Stimulated activated CD4-positive, alpha-beta T cell treated with anti-CD3 and anti-CD28 coated beads, Interleukin-4, amount 100 ng/mL, for 4 hours (primary cell): Measurements from ENCODE around the gene AASDH.
"Not testable (repeated sequence)": the region's sequence is repeated elsewhere in the genome, so short reads cannot be mapped to it uniquely, and the experiment has no call there.

ENCODE experiments used
- DNase-seq, 2 experiments: peaks; one replicate each; pipeline ENCODE4 v3.0.0-alpha.2; 2020

Gene AASDH

DNA sequence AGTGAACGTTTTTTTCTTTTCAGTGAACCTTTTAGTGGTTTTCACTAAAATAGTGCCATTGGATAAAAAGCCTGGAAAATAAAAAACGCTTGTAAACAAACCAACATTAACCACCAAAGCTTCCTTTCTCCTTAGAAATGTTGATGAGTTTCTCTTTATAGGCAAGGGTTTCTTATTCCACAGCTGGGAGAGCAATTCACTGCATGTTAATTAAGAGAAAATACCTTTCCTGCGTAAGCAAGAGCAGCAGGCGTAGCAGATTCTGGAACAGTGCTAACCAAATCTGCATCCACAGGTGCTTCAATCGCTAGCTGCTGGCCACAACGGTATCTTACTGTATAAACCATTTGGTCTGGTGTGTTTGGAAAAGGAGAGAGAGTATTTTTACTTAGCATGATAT lies 13.3 kb upstream of the AASDH start:
- DNase-seq = no peak

DNA sequence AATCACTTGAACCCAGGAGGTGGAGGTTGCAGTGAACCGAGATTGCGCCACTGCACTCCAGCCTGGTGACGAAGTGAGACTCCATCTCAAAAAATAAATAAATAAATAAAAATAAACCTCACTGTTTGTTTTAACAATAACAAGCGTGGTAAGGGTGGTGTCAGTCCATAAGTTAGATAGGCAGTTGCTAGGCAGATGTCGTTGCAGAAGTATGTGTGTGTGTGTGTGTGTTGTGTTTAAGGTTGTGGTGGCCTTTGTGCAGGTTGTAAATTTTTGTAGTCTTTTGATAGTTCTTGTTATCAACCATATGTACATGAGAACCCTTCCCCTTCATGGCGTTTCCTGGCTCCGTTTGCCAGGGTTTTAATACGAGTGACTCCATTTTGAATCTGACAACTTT lies 4.0 kb upstream of the AASDH start:
- DNase-seq = no peak

GRCh38 chr4:56389558-56389957 lies 2.3 kb upstream of the AASDH start:
- no peak for DNase-seq

DNA sequence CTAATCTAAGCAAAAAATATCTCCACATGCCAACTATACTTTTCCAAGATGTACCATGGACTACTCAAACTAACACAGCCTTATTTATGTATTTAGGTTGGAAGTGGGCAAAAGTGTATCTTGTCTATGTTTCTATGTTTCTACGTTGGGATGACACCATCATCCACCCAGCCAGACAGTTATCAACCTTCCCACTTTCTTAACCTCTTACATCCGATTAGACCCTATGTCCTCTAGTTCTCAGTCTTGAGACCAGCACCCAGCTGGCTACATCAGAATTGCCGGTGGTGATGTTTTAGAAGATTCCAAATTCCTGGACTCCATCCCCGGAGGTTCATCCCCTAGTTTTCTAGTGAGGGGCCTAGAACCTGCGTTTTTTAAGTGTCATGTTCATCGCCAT lies 1.0 kb upstream of the AASDH start:
- DNase-seq = no peak

GRCh38 chr4:56386091-56386490 lies 1.2 kb downstream of the AASDH start:
- DNase-seq = no peak

DNA sequence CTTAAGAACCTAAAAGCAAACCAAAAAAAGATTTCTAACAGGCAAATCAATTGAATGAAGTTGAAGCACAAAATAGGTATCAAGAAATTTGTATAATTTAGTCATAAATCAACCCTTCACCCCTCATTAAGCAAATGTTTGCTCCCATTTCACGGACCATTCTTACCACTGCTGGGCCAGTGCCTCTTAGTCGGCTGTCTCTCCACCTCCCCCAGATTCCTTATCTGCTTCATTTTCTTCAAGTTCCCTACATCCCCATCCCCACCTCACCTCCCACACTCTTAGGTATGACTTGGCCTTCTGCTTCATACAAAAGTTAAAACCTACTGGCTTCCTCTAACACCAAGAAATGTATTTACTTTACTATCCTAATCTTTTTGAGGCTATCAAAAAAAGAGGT lies 11.8 kb downstream of the AASDH start:
- no peak for DNase-seq

- no peak for DNase-seq
Measured at GRCh38 chr4:56374956-56375355, 12.3 kb downstream of the AASDH start.

DNA sequence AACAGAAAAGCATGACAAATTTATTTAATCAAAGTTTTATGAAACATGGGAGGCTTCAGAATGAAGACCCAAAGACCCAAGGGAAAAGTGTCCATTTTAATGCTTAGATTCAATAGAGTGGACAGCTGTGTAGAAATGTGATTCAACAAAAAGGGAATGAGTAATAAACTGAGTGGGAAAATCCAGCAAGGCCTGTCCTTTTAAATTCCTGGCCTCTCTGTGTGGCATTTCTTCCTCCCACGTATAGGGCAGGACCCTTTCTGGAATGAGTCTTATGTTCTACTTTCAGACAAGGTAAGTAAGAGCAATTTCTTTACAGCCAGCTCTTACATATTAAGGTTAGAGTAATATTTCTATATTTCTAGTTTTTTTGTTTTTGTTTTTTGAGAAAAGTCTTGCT lies 14.5 kb downstream of the AASDH start:
- DNase-seq = no peak

DNA sequence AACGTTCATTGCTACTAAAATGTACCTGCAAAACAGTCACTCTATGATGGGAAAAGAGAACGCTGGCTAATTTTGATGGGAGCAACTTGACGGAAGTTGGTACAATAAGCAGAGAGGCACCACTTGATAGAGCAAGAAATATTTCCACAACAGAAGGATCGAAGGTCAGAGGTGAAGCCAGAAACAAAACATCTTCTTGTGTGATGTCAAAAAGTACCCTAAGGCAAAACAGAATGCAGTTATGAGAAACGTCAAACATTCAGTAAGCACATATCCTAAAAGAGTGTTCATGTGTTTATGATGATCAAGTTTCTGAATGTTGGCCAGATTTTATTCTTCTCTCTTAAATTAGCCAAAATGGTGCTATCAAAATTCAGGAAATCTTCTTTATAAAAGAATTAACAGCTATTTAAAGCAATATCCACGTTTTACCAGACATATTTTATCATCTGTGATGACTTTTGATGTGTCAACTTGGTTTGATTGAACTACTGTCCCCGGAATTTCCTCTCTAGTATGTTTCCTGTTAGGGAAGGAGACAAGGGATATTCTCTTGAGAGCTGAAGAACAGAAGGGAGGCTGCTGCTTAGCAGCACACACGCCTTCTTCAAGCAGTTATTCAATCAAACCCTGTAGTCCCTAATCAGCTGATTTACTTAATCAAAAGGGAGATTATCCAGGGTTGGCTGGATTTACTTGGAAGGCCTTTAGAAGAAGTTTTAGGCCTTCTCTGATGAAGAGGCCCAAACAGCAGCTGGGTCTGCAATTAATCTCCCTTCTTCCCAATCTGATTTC lies 15.7 kb downstream of the AASDH start:
- DNase-seq = no peak

DNA sequence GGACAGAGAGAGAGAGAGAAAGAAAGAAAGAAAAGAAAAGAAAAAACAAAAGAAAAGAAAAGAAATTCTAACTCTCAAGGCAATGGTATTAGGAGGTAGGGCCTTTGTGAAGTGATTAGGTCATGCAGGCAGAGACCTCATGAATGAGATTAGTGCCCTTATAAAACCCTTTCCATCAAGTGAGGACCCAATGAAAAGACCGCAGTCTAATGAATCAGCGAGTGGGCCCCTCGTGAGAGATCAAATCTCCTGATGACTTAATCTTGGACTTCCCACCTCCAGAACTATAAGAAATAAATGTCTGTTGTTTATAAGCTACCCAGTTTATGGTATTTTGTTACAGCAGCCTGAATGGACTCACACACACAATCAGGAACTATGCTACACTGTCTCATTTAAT lies 16.9 kb downstream of the AASDH start:
- no peak for DNase-seq

DNA sequence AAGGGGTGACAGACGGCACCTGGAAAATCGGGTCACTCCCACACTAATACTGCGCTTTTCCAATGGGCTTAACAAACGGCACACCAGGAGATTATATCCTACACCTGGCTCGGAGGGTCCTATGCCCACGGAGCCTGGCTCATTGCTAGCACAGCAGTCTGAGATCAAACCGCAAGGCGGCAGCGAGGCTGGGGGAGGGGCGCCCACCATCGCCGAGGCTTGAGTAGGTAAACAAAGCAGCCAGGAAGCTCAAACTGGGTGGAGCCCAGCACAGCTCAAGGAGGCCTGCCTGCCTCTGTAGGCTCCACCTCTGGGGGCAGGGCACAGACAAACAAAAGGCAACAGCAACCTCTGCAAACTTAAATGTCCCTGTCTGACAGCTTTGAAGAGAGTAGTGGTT lies 24.3 kb downstream of the AASDH start:
- DNase-seq = not testable (repeated sequence)

GRCh38 chr4:56360071-56360470 lies 27.2 kb downstream of the AASDH start:
- DNase-seq = no peak

DNA sequence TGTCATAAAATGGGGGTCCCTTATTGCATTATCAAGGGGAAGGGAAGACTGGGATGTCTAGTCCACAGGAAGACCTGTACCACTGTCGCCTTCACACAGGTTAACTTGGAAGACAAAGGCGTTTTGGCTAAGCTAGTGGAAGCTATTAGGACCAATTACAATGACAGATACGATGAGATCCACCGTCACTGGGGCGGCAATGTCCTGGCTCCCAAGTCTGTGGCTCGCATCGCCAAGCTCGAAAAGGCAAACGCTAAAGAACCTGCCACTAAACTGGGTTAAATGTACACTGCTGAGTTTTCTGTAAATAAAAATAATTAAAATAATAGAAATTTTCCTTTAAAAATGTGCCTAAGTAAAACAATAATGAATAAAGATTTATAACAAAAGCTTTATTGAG lies 30.6 kb downstream of the AASDH start:
- no peak for DNase-seq

DNA sequence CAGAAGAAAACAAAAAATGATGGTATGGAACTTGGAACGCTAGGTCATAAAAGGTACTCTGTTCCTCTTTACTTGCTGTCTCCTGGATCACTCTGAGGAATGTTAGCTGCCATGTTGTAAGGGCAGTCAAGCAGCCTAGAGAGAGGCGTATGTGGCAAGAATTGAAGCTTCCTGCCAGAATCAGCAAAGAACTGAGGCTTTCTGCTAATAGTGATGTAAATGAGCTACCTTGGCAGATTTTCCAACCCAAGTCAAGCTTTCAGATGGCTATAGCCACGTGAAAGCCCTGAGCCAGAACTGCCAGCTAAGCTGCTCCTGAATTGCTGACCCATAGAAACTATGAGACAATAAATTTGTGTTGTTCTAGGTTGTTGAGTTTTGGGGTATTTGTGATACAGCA lies 38.7 kb downstream of the AASDH start:
- no peak for DNase-seq

- DNase-seq = no peak
Measured at GRCh38 chr4:56345458-56345857, 41.8 kb downstream of the AASDH start.

- DNase-seq = no peak
Measured at GRCh38 chr4:56342746-56343145, 44.5 kb downstream of the AASDH start.

DNA sequence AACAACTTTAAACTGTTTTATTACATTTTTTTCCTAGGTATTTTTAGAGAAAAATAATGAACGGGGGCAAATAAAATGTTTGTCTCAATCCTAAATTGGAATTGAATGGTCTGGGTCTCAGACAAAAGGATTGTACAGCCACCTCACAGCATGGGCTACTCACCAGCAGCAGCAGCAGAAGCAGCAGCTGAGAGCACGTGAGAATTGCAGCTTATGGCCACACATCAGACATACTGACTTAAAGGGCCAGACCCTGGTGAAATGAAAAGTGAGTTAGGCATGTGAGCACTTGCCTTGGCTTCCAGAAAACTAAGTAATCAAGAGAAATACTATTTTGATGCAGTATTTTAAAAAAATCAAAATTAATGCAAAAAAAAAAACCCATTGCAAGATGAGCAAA lies 56.6 kb downstream of the AASDH start:
- DNase-seq = no peak

DNA sequence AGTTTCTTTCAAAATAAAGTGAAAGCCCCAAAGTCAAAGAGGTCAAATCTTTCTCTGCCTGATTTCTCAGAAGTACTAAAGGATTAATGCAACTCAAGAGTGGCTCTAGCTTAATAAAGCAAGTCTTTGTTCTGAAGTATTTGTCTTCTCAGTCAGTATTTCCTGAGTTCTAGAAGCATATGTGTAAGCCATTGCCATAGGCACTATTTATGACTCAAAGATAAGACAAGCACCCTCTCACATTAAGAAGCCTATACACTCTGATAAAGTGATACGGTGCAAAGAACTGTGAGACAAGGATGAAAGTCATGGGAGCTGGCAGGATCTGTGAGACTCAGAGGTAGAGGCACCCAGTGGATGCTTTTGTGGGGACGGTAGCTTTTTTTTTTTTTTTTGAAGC lies 60.9 kb downstream of the AASDH start:
- no peak for DNase-seq

DNA sequence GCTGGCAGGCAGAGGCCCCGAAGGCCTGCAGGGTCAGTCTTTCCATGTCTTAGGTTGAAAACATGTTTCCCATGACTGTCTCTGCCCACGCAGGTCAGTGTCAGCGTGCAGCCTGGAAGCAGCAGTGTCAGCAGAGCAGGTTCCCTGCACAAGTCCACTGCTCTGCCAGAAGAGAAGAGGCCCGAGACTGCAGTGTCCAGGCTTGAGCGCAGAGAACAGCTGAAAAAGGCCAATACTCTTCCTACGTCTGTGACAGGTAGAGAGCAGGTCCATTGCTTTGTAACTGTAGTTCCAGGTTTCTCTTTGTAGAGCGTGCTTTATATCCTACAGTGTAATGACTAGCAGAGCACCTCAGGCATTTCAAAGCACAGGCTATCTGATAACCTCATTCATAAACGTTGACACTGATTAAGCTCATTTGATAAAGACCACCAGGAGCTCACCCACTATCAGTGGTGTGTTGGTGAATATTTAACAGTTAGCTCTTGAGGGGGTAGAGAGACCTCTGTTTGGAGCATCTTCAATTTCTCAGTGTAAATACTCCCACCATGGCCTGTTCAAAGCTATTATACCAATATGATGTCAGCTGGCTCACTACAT lies 63.2 kb downstream of the AASDH start:
- DNase-seq = no peak

DNA sequence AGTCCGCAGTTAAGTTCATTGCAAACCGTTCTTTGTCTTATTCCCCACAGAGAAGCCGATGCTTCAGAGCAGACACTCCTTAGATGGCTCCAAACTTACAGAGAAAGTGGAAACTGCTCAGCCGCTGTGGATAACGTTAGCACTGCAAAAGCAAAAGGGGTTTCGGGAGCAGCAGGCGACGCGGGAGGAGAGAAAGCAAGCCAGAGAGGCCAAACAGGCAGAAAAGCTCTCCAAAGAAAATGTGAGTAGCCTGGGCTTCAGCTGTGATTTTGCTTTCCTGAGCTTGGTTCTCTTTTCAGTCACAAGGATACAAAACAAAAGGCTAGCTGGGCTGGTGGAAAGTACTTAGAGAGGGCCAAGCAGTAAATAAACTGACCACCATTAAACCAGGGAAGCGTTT lies 64.0 kb downstream of the AASDH start:
- DNase-seq = no peak

- no peak for DNase-seq
Measured at GRCh38 chr4:56321251-56321650, 66.0 kb downstream of the AASDH start.

GRCh38 chr4:56320293-56320692 lies 67.0 kb downstream of the AASDH start:
- no peak for DNase-seq

GRCh38 chr4:56318555-56318954 lies 68.7 kb downstream of the AASDH start:
- no peak for DNase-seq

- DNase-seq = no peak
Measured at GRCh38 chr4:56317749-56318148, 69.5 kb downstream of the AASDH start.
